Neural progenitor cell (in vitro differentiated cells): Measurements from ENCODE around the gene FRMD5.

Experiments used
- EZH2 ChIP-seq: fragments of 200-600 bp; sonication (generic); IDR thresholded peaks from 2 replicates; pipeline ENCODE4 v1.6.1; 2017; ENCODE audit warnings: antibody characterized with exemption, mild to moderate bottlenecking, moderate library complexity
- EZH2phosphoT487 ChIP-seq: fragments of 200-600 bp; sonication (generic); IDR thresholded peaks from 2 replicates; pipeline ENCODE4 v1.6.1; 2017; ENCODE audit warnings: antibody characterized with exemption
- TF ChIP-seq, protein P1 (sequence below): fragments of 200-600 bp; sonication (generic); IDR thresholded peaks from 2 replicates; pipeline ENCODE4 v1.5.1; 2017; ENCODE audit warnings: antibody characterized with exemption, mild to moderate bottlenecking

DNA sequence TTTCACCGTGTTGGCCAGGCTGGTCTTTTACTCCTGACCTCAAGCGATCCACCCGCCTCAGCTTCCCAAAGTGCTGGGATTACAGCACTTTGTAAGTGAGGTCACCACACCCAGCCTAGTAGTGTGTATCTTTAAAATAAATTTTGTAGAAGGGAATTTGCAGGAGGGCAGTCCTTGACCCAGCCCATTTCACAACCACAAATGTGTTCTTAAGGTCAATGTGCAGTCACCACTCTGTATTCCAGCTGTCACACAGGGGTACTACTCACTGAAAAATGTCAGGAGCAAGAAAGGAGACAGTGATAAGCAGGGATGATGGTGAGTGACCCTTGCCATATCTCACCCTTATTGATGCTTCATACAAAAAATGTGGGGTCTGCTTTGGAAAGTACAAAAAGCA, 98.5 kb downstream of the FRMD5 start:
- TF ChIP-seq, protein P1, sequence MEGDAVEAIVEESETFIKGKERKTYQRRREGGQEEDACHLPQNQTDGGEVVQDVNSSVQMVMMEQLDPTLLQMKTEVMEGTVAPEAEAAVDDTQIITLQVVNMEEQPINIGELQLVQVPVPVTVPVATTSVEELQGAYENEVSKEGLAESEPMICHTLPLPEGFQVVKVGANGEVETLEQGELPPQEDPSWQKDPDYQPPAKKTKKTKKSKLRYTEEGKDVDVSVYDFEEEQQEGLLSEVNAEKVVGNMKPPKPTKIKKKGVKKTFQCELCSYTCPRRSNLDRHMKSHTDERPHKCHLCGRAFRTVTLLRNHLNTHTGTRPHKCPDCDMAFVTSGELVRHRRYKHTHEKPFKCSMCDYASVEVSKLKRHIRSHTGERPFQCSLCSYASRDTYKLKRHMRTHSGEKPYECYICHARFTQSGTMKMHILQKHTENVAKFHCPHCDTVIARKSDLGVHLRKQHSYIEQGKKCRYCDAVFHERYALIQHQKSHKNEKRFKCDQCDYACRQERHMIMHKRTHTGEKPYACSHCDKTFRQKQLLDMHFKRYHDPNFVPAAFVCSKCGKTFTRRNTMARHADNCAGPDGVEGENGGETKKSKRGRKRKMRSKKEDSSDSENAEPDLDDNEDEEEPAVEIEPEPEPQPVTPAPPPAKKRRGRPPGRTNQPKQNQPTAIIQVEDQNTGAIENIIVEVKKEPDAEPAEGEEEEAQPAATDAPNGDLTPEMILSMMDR = no peak
- TF ChIP-seq EZH2 (no peak), EZH2phosphoT487 (no peak)
